ENCODE measurements around the gene PRR22.

Gene PRR22

DNA sequence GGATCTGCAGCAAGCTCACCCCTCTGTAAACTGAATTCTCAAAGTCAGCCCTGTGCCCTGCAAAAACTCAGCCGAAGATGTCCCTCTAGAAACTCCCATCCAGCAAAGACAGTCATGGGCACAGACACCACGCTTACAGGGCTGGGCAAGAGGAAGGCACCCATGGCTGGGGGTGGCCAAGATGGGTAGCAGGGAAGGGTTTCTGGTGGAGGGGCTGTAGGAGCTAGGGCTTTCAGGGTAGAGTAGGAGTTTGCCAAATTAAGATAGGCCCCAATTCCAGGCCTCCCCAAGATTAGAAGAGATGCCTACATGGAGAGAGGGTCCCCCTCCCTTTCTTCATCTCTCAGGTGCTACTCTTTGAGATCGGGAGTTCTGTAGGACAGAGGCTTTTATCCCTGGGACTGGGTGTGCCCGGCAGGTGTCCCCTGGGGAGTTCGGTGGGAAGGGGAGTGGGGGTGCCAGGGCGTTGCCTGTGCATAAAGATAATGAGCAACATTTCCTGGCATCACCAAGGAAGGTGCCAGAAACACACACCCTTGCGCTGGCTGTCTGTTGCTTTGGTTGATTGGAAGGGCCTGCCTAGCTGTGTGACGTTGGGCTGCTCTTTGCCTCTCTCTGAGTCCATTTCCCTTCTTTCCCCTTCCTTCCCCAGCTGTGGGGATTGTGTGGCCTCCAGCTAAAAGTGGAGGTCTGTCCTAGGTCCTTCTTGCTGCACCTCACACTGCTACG, 29.7 kb upstream of the PRR22 start:
- Histone ChIP-seq H3K4me2 (ENCODE audit: insufficient read depth, low read length) (no peak overlapping the region), H3K9ac (ENCODE audit: low read depth, low read length) (no peak overlapping the region), H3K9me3 (ENCODE audit: insufficient read depth, low read length, severe bottlenecking) (no peaks in the 10 kb centered on the region), H4K20me1 (ENCODE audit: insufficient read depth, low read length) (no peaks in the 10 kb centered on the region; the same call in 1 of the 2 replicates), H3K4me1 (ENCODE audit: insufficient read depth, low read length) (no peaks in the 10 kb centered on the region), H3K79me2 (ENCODE audit: insufficient read depth, low read length) (no peaks in the 10 kb centered on the region), H3K36me3 (ENCODE audit: insufficient read depth, low read length) (no peaks in the 10 kb centered on the region), H3K27me3 (ENCODE audit: insufficient read depth, low read length, poor library complexity) (no peaks in the 10 kb centered on the region), H3K4me3 (ENCODE audit: low read depth in 1 of 2, low read length in 2 of 2) (no peak overlapping the region), H3K27ac (ENCODE audit: low read length) (no peak overlapping the region), H2AFZ (ENCODE audit: low read depth, low read length) (no peak overlapping the region)
- TF ChIP-seq, protein P1, sequence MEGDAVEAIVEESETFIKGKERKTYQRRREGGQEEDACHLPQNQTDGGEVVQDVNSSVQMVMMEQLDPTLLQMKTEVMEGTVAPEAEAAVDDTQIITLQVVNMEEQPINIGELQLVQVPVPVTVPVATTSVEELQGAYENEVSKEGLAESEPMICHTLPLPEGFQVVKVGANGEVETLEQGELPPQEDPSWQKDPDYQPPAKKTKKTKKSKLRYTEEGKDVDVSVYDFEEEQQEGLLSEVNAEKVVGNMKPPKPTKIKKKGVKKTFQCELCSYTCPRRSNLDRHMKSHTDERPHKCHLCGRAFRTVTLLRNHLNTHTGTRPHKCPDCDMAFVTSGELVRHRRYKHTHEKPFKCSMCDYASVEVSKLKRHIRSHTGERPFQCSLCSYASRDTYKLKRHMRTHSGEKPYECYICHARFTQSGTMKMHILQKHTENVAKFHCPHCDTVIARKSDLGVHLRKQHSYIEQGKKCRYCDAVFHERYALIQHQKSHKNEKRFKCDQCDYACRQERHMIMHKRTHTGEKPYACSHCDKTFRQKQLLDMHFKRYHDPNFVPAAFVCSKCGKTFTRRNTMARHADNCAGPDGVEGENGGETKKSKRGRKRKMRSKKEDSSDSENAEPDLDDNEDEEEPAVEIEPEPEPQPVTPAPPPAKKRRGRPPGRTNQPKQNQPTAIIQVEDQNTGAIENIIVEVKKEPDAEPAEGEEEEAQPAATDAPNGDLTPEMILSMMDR (IDR thresholded peaks at IDR 0.05; ENCODE audit: borderline replicate concordance, extremely low read depth, low read length, poor library complexity, severe bottlenecking), result no peak
- TF ChIP-seq EZH2 (IDR thresholded peaks at IDR 0.05; ENCODE audit: borderline replicate concordance, low read depth, low read length, severe bottlenecking), result no peak
- DNase-seq, result no peak
- no peak; the same call in 1 of the 3 replicates for ATAC-seq (ENCODE audit: insufficient read depth, low read depth)

DNA sequence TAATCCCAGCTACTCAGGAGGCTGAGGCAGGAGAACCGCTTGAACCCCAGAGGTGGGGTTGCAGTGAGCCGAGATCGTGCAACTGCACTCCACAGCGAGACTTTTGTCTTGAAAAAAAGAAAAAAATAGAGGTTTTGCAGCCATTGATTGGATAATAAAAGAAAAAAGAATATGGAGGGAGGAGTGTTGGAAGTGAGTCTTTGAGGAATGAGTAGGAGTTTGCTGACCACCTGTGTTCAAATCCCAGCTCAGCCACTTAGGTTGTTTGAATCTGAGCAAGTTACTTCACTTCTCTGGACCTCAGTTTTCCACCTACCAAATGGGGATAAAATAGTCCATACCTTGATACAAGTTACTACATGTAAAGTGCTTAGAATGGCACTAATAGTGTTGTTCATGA, 26.6 kb upstream of the PRR22 start:
- Histone ChIP-seq H3K4me1 (ENCODE audit: insufficient read depth, low read length) (no peaks in the 10 kb centered on the region), H3K4me2 (ENCODE audit: insufficient read depth, low read length) (no peak overlapping the region), H3K4me3 (ENCODE audit: low read depth in 1 of 2, low read length in 2 of 2) (no peak overlapping the region), H3K9ac (ENCODE audit: low read depth, low read length) (no peak overlapping the region), H3K79me2 (ENCODE audit: insufficient read depth, low read length) (no peaks in the 10 kb centered on the region), H3K9me3 (ENCODE audit: insufficient read depth, low read length, severe bottlenecking) (no peaks in the 10 kb centered on the region), H3K27ac (ENCODE audit: low read length) (no peak overlapping the region), H4K20me1 (ENCODE audit: insufficient read depth, low read length) (no peaks in the 10 kb centered on the region; the same call in 1 of the 2 replicates), H2AFZ (ENCODE audit: low read depth, low read length) (no peak overlapping the region), H3K27me3 (ENCODE audit: insufficient read depth, low read length, poor library complexity) (no peaks in the 10 kb centered on the region), H3K36me3 (ENCODE audit: insufficient read depth, low read length) (no peaks in the 10 kb centered on the region)
- no peak for ATAC-seq (ENCODE audit: insufficient read depth, low read depth)
- DNase-seq, result no peak
- TF ChIP-seq, protein P1 (IDR thresholded peaks at IDR 0.05; ENCODE audit: borderline replicate concordance, extremely low read depth, low read length, poor library complexity, severe bottlenecking), result no peak
- no peak for TF ChIP-seq EZH2 (IDR thresholded peaks at IDR 0.05; ENCODE audit: borderline replicate concordance, low read depth, low read length, severe bottlenecking)

DNA sequence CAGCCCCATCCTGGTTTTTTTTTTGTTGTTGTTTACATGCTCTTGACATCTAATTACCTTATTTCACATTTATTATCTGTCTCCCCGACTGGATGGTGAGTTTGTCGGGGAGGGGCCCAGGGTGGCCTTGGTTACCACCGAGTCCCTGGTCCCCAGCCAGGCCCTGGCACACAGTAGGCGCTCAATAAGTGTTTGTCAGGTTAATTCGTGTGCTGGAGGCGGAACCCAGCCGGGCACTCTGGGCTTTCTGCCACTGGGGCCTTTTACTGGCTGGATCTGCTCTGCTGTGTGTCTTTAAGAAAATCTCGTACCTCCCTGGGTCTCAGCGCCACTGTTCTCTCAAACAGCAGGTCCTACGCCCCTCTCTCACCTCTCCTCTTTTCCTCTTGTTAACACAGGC, 24.9 kb upstream of the PRR22 start:
- TF ChIP-seq, protein P1 (IDR thresholded peaks at IDR 0.05; ENCODE audit: borderline replicate concordance, extremely low read depth, low read length, poor library complexity, severe bottlenecking), result no peak
- no peak for TF ChIP-seq EZH2 (IDR thresholded peaks at IDR 0.05; ENCODE audit: borderline replicate concordance, low read depth, low read length, severe bottlenecking)
- no peak overlapping the region for H3K4me2 ChIP-seq (ENCODE audit: insufficient read depth, low read length)
- no peaks in the 10 kb centered on the region for H3K9me3 ChIP-seq (ENCODE audit: insufficient read depth, low read length, severe bottlenecking)
- H4K20me1 ChIP-seq (ENCODE audit: insufficient read depth, low read length), result no peaks in the 10 kb centered on the region; the same call in 1 of the 2 replicates
- no peak overlapping the region for H3K4me3 ChIP-seq (ENCODE audit: low read depth in 1 of 2, low read length in 2 of 2)
- DNase-seq (no peak), ATAC-seq (ENCODE audit: insufficient read depth, low read depth) (no peak)
- no peaks in the 10 kb centered on the region for H3K36me3 ChIP-seq (ENCODE audit: insufficient read depth, low read length)
- peaks cover 2% of the 10 kb centered on the region for H3K27me3 ChIP-seq (ENCODE audit: insufficient read depth, low read length, poor library complexity)
- H3K79me2 ChIP-seq (ENCODE audit: insufficient read depth, low read length), result no peaks in the 10 kb centered on the region
- H2AFZ ChIP-seq (ENCODE audit: low read depth, low read length), result no peak overlapping the region
- peaks cover 3% of the 10 kb centered on the region for H3K4me1 ChIP-seq (ENCODE audit: insufficient read depth, low read length)
- H3K27ac ChIP-seq (ENCODE audit: low read length), result no peak overlapping the region
- no peak overlapping the region for H3K9ac ChIP-seq (ENCODE audit: low read depth, low read length)
